ENCODE measurements around the gene ATP13A4. TPM values are rescaled to one million over a fixed set of nuclear protein-coding genes. Genes with fewer than 3 reads are reported as not detected.
"Not testable (repeated sequence)": the region's sequence is repeated elsewhere in the genome, so short reads cannot be mapped to it uniquely, and the experiment has no call there.

The ATP13A4 gene
- total RNA-seq, 6 experiments from 2014 or later = not detected

DNA sequence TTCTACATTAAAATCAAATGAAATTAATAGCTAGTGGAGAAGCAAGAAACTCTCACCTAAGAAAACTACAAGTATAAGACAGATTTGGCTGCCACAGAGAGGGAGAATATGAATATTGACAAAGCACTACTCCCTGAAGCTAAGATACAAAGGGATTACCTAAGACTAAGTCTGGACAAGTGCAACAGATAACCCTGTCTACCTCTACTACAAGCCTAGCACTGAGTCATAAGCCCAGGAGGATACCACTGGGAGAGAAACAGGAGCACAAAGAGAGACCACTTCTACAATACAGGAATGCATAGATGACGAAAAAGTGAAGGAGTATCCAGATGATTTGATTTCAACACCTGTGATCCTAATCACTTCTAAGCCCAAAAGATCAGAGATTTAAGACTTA is 10.4 kb downstream of the ATP13A4 start:
- H3K4me3 Mint-ChIP-seq = no peak overlapping the region
- H3K9me3 Mint-ChIP-seq = peaks cover 10% of the 10 kb centered on the region
- no peak for DNase-seq
- H3K27ac Mint-ChIP-seq = no peak overlapping the region
- H3K4me1 Mint-ChIP-seq (ENCODE audit: low read depth) = no peaks in the 10 kb centered on the region
- TF ChIP-seq, protein P1, sequence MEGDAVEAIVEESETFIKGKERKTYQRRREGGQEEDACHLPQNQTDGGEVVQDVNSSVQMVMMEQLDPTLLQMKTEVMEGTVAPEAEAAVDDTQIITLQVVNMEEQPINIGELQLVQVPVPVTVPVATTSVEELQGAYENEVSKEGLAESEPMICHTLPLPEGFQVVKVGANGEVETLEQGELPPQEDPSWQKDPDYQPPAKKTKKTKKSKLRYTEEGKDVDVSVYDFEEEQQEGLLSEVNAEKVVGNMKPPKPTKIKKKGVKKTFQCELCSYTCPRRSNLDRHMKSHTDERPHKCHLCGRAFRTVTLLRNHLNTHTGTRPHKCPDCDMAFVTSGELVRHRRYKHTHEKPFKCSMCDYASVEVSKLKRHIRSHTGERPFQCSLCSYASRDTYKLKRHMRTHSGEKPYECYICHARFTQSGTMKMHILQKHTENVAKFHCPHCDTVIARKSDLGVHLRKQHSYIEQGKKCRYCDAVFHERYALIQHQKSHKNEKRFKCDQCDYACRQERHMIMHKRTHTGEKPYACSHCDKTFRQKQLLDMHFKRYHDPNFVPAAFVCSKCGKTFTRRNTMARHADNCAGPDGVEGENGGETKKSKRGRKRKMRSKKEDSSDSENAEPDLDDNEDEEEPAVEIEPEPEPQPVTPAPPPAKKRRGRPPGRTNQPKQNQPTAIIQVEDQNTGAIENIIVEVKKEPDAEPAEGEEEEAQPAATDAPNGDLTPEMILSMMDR (IDR thresholded peaks at IDR 0.05) = no peak
- no peaks in the 10 kb centered on the region for H3K36me3 Mint-ChIP-seq (ENCODE audit: low read depth)
- no peaks in the 10 kb centered on the region for H3K27me3 Mint-ChIP-seq (ENCODE audit: insufficient read depth)

GRCh38 chr3:193530231-193531165 is 24.2 kb downstream of the ATP13A4 start:
- no peaks in the 10 kb centered on the region for H3K4me1 Mint-ChIP-seq (ENCODE audit: low read depth)
- DNase-seq = no peak
- no peak overlapping the region for H3K4me3 Mint-ChIP-seq
- no peaks in the 10 kb centered on the region for H3K36me3 Mint-ChIP-seq (ENCODE audit: low read depth)
- TF ChIP-seq, protein P1 (IDR thresholded peaks at IDR 0.05) = no peak
- no peaks in the 10 kb centered on the region; the same call in none of the 2 replicates for H3K27me3 Mint-ChIP-seq (ENCODE audit: insufficient read depth)
- peaks cover 49% of the 10 kb centered on the region for H3K9me3 Mint-ChIP-seq
- no peak overlapping the region for H3K27ac Mint-ChIP-seq

- not testable (repeated sequence) for H3K27ac Mint-ChIP-seq
Observed at GRCh38 chr3:193526085-193526484, 28.6 kb downstream of the ATP13A4 start.

GRCh38 chr3:193522473-193522872 is 32.2 kb downstream of the ATP13A4 start:
- Mint-ChIP-seq H3K27me3 (ENCODE audit: insufficient read depth) (no peaks in the 10 kb centered on the region; the same call in 1 of the 2 replicates), H3K27ac (no peak overlapping the region), H3K9me3 (peaks cover 52% of the 10 kb centered on the region), H3K4me3 (no peak overlapping the region), H3K4me1 (ENCODE audit: low read depth) (no peaks in the 10 kb centered on the region), H3K36me3 (ENCODE audit: low read depth) (peaks cover 13% of the 10 kb centered on the region; the same call in 1 of the 2 replicates)
- TF ChIP-seq, protein P1 (IDR thresholded peaks at IDR 0.05) = no peak
- no peak for DNase-seq

More at GRCh38 chr3:193526085-193526484, 28.6 kb downstream of the ATP13A4 start:
- H3K4me3 Mint-ChIP-seq; H3K36me3 Mint-ChIP-seq (ENCODE audit: low read depth); DNase-seq; H3K4me1 Mint-ChIP-seq (ENCODE audit: low read depth); H3K27me3 Mint-ChIP-seq (ENCODE audit: insufficient read depth): not testable (repeated sequence)
- peaks cover 53% of the 10 kb centered on the region for H3K9me3 Mint-ChIP-seq

DNA sequence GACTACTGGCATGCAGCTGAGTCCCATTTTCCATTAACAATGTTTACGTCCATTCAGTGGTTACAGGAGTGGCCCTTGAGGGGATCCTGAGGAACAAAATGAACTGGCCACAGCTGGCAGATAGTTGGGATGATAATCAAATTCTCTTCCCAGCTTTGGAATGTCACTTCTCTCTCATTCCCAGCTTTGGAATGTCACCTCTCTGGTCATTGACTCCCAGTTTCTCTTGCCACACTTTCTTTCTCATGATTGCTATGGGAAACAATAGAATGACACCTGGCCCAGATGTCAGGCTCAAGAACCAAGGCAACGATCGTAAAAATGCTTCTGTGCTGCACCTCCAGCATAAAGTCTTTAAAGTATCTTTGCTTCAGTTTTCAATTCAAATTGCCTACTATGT is 34.0 kb downstream of the ATP13A4 start:
- no peaks in the 10 kb centered on the region for H3K27me3 Mint-ChIP-seq (ENCODE audit: insufficient read depth)
- TF ChIP-seq, protein P1 (IDR thresholded peaks at IDR 0.05) = no peak
- no peaks in the 10 kb centered on the region for H3K4me1 Mint-ChIP-seq (ENCODE audit: low read depth)
- H3K27ac Mint-ChIP-seq = no peak overlapping the region
- peaks cover 51% of the 10 kb centered on the region for H3K9me3 Mint-ChIP-seq
- peaks cover 13% of the 10 kb centered on the region; the same call in 1 of the 2 replicates for H3K36me3 Mint-ChIP-seq (ENCODE audit: low read depth)
- no peak for DNase-seq
- no peak overlapping the region for H3K4me3 Mint-ChIP-seq

GRCh38 chr3:193515966-193516365 is 38.7 kb downstream of the ATP13A4 start:
- H3K4me3 Mint-ChIP-seq = no peak overlapping the region
- DNase-seq = no peak
- TF ChIP-seq, protein P1 (IDR thresholded peaks at IDR 0.05) = no peak
- H3K4me1 Mint-ChIP-seq (ENCODE audit: low read depth) = no peaks in the 10 kb centered on the region
- no peak overlapping the region for H3K27ac Mint-ChIP-seq
- H3K27me3 Mint-ChIP-seq (ENCODE audit: insufficient read depth) = no peaks in the 10 kb centered on the region; the same call in 1 of the 2 replicates
- peaks cover 8% of the 10 kb centered on the region; the same call in 1 of the 2 replicates for H3K36me3 Mint-ChIP-seq (ENCODE audit: low read depth)
- peaks cover 48% of the 10 kb centered on the region for H3K9me3 Mint-ChIP-seq

Measured in HFFc6 (cell line).